GM23248 (cell line): ENCODE results near the gene RHOC. TPM values are rescaled to one million over a fixed set of nuclear protein-coding genes. Genes with fewer than 3 reads are reported as not detected.

Source experiments
- DNase-seq: peaks from one replicate; pipeline ENCODE4 v3.0.0-alpha.2; 2015
- H2AFZ ChIP-seq: fragments of 200-600 bp; sonication (generic); 2 replicates; pipeline ENCODE4 v1.6.1; 2016; ENCODE audit warnings: antibody characterized with exemption
- H3F3A ChIP-seq: fragments of 200-600 bp; sonication (generic); 2 replicates; pipeline ENCODE4 v1.6.1; 2016; ENCODE audit warnings: mild to moderate bottlenecking, antibody characterized with exemption, mixed run types; ENCODE audit not compliant: insufficient read depth
- H3K27ac ChIP-seq: fragments of 200-600 bp; sonication (generic); 2 replicates; pipeline ENCODE4 v1.5.1; 2016; ENCODE audit warnings: mild to moderate bottlenecking
- H3K27me3 ChIP-seq: fragments of 200-600 bp; sonication (generic); replicated peaks from 2 replicates; pipeline ENCODE4 v1.6.1; 2016; ENCODE audit warnings: mild to moderate bottlenecking; ENCODE audit not compliant: insufficient read depth
- H3K36me3 ChIP-seq: fragments of 200-600 bp; sonication (generic); 2 replicates; pipeline ENCODE4 v1.6.1; 2016; ENCODE audit warnings: low read depth, mild to moderate bottlenecking
- H3K4me1 ChIP-seq: fragments of 200-600 bp; sonication (generic); 2 replicates; pipeline ENCODE4 v1.6.1; 2016; ENCODE audit warnings: mild to moderate bottlenecking; ENCODE audit not compliant: insufficient read depth
- H3K4me2 ChIP-seq: fragments of 200-600 bp; sonication (generic); one replicate; pipeline ENCODE4 v1.6.1; 2016; ENCODE audit warnings: mild to moderate bottlenecking; ENCODE audit not compliant: unreplicated experiment
- H3K4me3 ChIP-seq: fragments of 200-600 bp; sonication (generic); 2 replicates; pipeline ENCODE4 v1.5.1; 2016; ENCODE audit warnings: mild to moderate bottlenecking
- H3K79me2 ChIP-seq: fragments of 200-600 bp; sonication (generic); 2 replicates; pipeline ENCODE4 v1.6.1; 2016; ENCODE audit warnings: mild to moderate bottlenecking; ENCODE audit not compliant: insufficient read depth
- H3K9ac ChIP-seq: fragments of 200-600 bp; sonication (generic); 2 replicates; pipeline ENCODE4 v1.6.1; 2016; ENCODE audit warnings: mild to moderate bottlenecking
- H3K9me2 ChIP-seq: fragments of 200-600 bp; sonication (generic); 2 replicates; pipeline ENCODE4 v1.6.1; 2016; ENCODE audit warnings: mixed run types, mild to moderate bottlenecking, moderate library complexity; ENCODE audit not compliant: insufficient read depth
- H3K9me3 ChIP-seq: fragments of 200-600 bp; sonication (generic); one replicate; pipeline ENCODE4 v1.6.1; 2017; ENCODE audit warnings: low read depth
- H4K20me1 ChIP-seq: fragments of 200-600 bp; sonication (generic); 2 replicates; pipeline ENCODE4 v1.6.0; 2016; ENCODE audit not compliant: insufficient read depth
- EZH2 ChIP-seq: fragments of 200-600 bp; sonication (generic); IDR thresholded peaks from 2 replicates; pipeline ENCODE4 v1.6.1; 2018; ENCODE audit warnings: antibody characterized with exemption, mild to moderate bottlenecking; ENCODE audit not compliant: insufficient read depth, poor library complexity, severe bottlenecking
- EZH2phosphoT487 ChIP-seq: fragments of 200-600 bp; sonication (generic); IDR thresholded peaks from 2 replicates; pipeline ENCODE4 v1.6.1; 2018; ENCODE audit warnings: antibody characterized with exemption, moderate library complexity, mild to moderate bottlenecking, low read depth; ENCODE audit not compliant: insufficient read depth
- WGBS, 2 experiments: methylation state at CpG; one replicate each; pipeline ENCODE4 v1.1.6; 2015 to 2017; ENCODE audit warnings: low lambda C conversion rate in 2 of 2, low coverage in 1 of 2; ENCODE audit errors: missing lambda C conversion rate in 2 of 2; 5-methylcytosine and 5-hydroxymethylcytosine counted together
- in situ Hi-C: fragments of 300-500 bp; cut with MboI; formaldehyde crosslinking; loops from 2 replicates; pipeline ENCODE4 v1.15.0; 2020
- polyA plus RNA-seq: library from polyadenylated mRNA; unstranded; fragments of >200 nt; fragmentation: Nextera tagmentation; extraction: Ambion mirVana; gene quantifications from 2 replicates; pipeline ENCODE4 v1.2.1, GENCODE V29; 2016
- total RNA-seq: library from RNA; depleted of rRNA; stranded (reverse); fragments of >200 nt; shearing (Covaris generic); gene quantifications from 2 replicates; pipeline ENCODE4 v1.2.3, GENCODE V29; 2014

The RHOC gene
- total and polyA plus RNA-seq, 2 experiments from 2014 or later: 625 to 711 TPM

GRCh38 chr1:112720800-112721199 lies 13.9 kb upstream of the RHOC start:
- TF ChIP-seq EZH2phosphoT487: no peak
- no peak for TF ChIP-seq EZH2
- Histone ChIP-seq H3K4me2 (no peak overlapping the region), H3K4me3 (no peak overlapping the region), H3K27ac (no peak overlapping the region), H3K36me3 (no peaks in the 10 kb centered on the region), H3K27me3 (no peaks in the 10 kb centered on the region), H3K9me3 (no peaks in the 10 kb centered on the region), H3K79me2 (no peaks in the 10 kb centered on the region), H3K4me1 (peaks cover 7% of the 10 kb centered on the region), H3K9me2 (no peaks in the 10 kb centered on the region), H2AFZ (no peak overlapping the region), H4K20me1 (no peaks in the 10 kb centered on the region), H3K9ac (no peak overlapping the region), H3F3A (peaks cover 4% of the 10 kb centered on the region)
- in situ Hi-C loops: no loop called here
- DNase-seq: no peak
- 87 to 91% methylated on average over 3 of the region's 3 CpGs for WGBS, 2 experiments

- Histone ChIP-seq H3K9me3 (no peaks in the 10 kb centered on the region), H3K79me2 (no peaks in the 10 kb centered on the region), H3K4me2 (no peak overlapping the region), H3K27me3 (no peaks in the 10 kb centered on the region), H3K9me2 (no peaks in the 10 kb centered on the region), H3F3A (peaks cover 5% of the 10 kb centered on the region), H3K27ac (no peak overlapping the region), H2AFZ (no peak overlapping the region), H3K4me1 (peaks cover 7% of the 10 kb centered on the region), H4K20me1 (no peaks in the 10 kb centered on the region), H3K4me3 (no peak overlapping the region), H3K9ac (no peak overlapping the region), H3K36me3 (no peaks in the 10 kb centered on the region)
- DNase-seq: no peak
- in situ Hi-C loops: no loop called here
- no peak for TF ChIP-seq EZH2
- TF ChIP-seq EZH2phosphoT487: no peak
- 97 to 100% methylated on average over 2 of the region's 2 CpGs for WGBS, 2 experiments
Observed at GRCh38 chr1:112719706-112720105, 12.8 kb upstream of the RHOC start.

GRCh38 chr1:112718691-112719418 lies 11.9 kb upstream of the RHOC start:
- no peak for TF ChIP-seq EZH2
- no peak for TF ChIP-seq EZH2phosphoT487
- H3K79me2 ChIP-seq: no peaks in the 10 kb centered on the region
- H3K4me1 ChIP-seq: peaks cover 7% of the 10 kb centered on the region
- DNase-seq: peak; percentile 94
- H2AFZ ChIP-seq: peak overlapping the region; percentile 44
- H3K27ac ChIP-seq: no peak overlapping the region
- in situ Hi-C loops: no loop called here
- H3K4me2 ChIP-seq: peak overlapping the region; percentile 74
- peaks cover 5% of the 10 kb centered on the region for H3F3A ChIP-seq
- WGBS, 2 experiments: 8 to 10% methylated on average over 35 to 40 of the region's 44 CpGs
- H3K9ac ChIP-seq: peak overlapping the region; percentile 35
- H3K27me3 ChIP-seq: no peaks in the 10 kb centered on the region
- H3K9me2 ChIP-seq: no peaks in the 10 kb centered on the region
- H3K4me3 ChIP-seq: peak overlapping the region; percentile 63
- H4K20me1 ChIP-seq: no peaks in the 10 kb centered on the region
- H3K36me3 ChIP-seq: no peaks in the 10 kb centered on the region
- H3K9me3 ChIP-seq: no peaks in the 10 kb centered on the region

- H3K4me1 ChIP-seq: peaks cover 3% of the 10 kb centered on the region
- no peak overlapping the region for H3K9ac ChIP-seq
- H3K36me3 ChIP-seq: no peaks in the 10 kb centered on the region
- H3K4me3 ChIP-seq: no peak overlapping the region
- in situ Hi-C loops: no loop called here
- H3K79me2 ChIP-seq: no peaks in the 10 kb centered on the region
- H3K27ac ChIP-seq: no peak overlapping the region
- DNase-seq: no peak
- no peaks in the 10 kb centered on the region for H3K9me3 ChIP-seq
- no peaks in the 10 kb centered on the region for H3K27me3 ChIP-seq
- 68 to 75% methylated on average over 2 of the region's 2 CpGs for WGBS, 2 experiments
- no peaks in the 10 kb centered on the region for H4K20me1 ChIP-seq
- H2AFZ ChIP-seq: no peak overlapping the region
- H3K9me2 ChIP-seq: no peaks in the 10 kb centered on the region
- no peak for TF ChIP-seq EZH2
- H3K4me2 ChIP-seq: no peak overlapping the region
- H3F3A ChIP-seq: peaks cover 5% of the 10 kb centered on the region
Observed at GRCh38 chr1:112717263-112717873, 10.4 kb upstream of the RHOC start.
